Endodermal cell (in vitro differentiated cells): ENCODE results near the gene LYST. TPM values are rescaled to one million over a fixed set of nuclear protein-coding genes. Genes with fewer than 3 reads are reported as not detected.

ENCODE experiments used
- DNase-seq: peaks from one replicate; pipeline ENCODE4 v3.0.0-alpha.2; 2017
- H3K27ac ChIP-seq: 2 replicates; pipeline ENCODE4 v1.5.1; 2013; ENCODE audit warnings: mild to moderate bottlenecking, low read depth, low read length, moderate library complexity
- H3K27me3 ChIP-seq: 2 replicates; pipeline ENCODE4 v1.6.1; 2013; ENCODE audit warnings: mild to moderate bottlenecking, low read length, moderate library complexity; ENCODE audit not compliant: insufficient read depth, control insufficient read depth, poor library complexity, severe bottlenecking
- H3K36me3 ChIP-seq: 2 replicates; pipeline ENCODE4 v1.7.0; 2013; ENCODE audit warnings: mild to moderate bottlenecking, low read length, moderate library complexity; ENCODE audit not compliant: control insufficient read depth, insufficient read depth
- H3K4me1 ChIP-seq: one replicate; pipeline ENCODE4 v1.7.0; 2013; ENCODE audit warnings: low read length; ENCODE audit not compliant: control insufficient read depth, insufficient read depth
- H3K4me3 ChIP-seq: 2 replicates; pipeline ENCODE4 v1.5.1; 2013; ENCODE audit warnings: mild to moderate bottlenecking, low read length, moderate library complexity
- H3K9ac ChIP-seq: 2 replicates; pipeline ENCODE4 v1.6.1; 2013; ENCODE audit warnings: mild to moderate bottlenecking, low read length, moderate library complexity; ENCODE audit not compliant: poor library complexity, severe bottlenecking; ENCODE audit errors: extremely low read depth
- H3K9me3 ChIP-seq: 2 replicates; pipeline ENCODE4 v1.6.1; 2013; ENCODE audit warnings: mild to moderate bottlenecking, low read length, moderate library complexity; ENCODE audit not compliant: control insufficient read depth
- H3K27ac Mint-ChIP-seq: 2 replicates; pipeline ENCODE4 v1.8.0; 2020; ENCODE audit warnings: mixed read lengths
- H3K27me3 Mint-ChIP-seq: 2 replicates; pipeline ENCODE4 v1.8.0; 2021; ENCODE audit warnings: mild to moderate bottlenecking, mixed read lengths; ENCODE audit not compliant: insufficient read depth
- H3K36me3 Mint-ChIP-seq: 2 replicates; pipeline ENCODE4 v1.8.0; 2020; ENCODE audit warnings: low read depth, mixed read lengths
- H3K4me1 Mint-ChIP-seq: 2 replicates; pipeline ENCODE4 v1.8.0; 2020; ENCODE audit warnings: mixed read lengths
- H3K4me3 Mint-ChIP-seq: 2 replicates; pipeline ENCODE4 v1.8.0; 2020; ENCODE audit warnings: mild to moderate bottlenecking, moderate library complexity, mixed read lengths
- H3K9me3 Mint-ChIP-seq: 2 replicates; pipeline ENCODE4 v1.8.0; 2020; ENCODE audit warnings: mild to moderate bottlenecking, mixed read lengths
- CTCF ChIP-seq: fragments of 200-600 bp; sonication (generic); conservative IDR thresholded peaks from 2 replicates; pipeline ENCODE4 v1.5.0; 2021; ENCODE audit warnings: antibody characterized with exemption, mild to moderate bottlenecking
- WGBS, 2 experiments: methylation state at CpG; one replicate each; pipeline versions ENCODE4 v1.1.5 to v1.1.7; 2013; ENCODE audit warnings: missing lambda C conversion rate in 2 of 2, mixed read lengths in 1 of 2; ENCODE audit not compliant: insufficient coverage in 1 of 2, insufficient read length in 1 of 2; 5-methylcytosine and 5-hydroxymethylcytosine counted together
- total RNA-seq, 2 donors: library from RNA; stranded (reverse); fragmentation: NEBNext Ultra II Directional in 1 of 2; extraction: Animal tissue kit (Norgen Biotek cat#: 25700) in 1 of 2; gene quantifications; 2 replicates in 1 of 2; 3 replicates in 1 of 2; pipeline ENCODE4 v1.2.1, GENCODE V29; 2021

LYST gene
- total RNA-seq, 2 donors from 2014 or later: 2.5 to 6.8 TPM

GRCh38 chr1:235908742-235909520 lies 42.2 kb upstream of the LYST start:
- no peaks in the 10 kb centered on the region for H3K4me1 ChIP-seq
- Mint-ChIP-seq H3K27me3 (no peaks in the 10 kb centered on the region), H3K36me3 (no peaks in the 10 kb centered on the region), H3K4me3 (no peak overlapping the region), H3K9me3 (no peaks in the 10 kb centered on the region), H3K4me1 (no peaks in the 10 kb centered on the region), H3K27ac (no peak overlapping the region)
- no peak for DNase-seq
- H3K9me3 ChIP-seq: no peaks in the 10 kb centered on the region
- no peak overlapping the region for H3K4me3 ChIP-seq
- no peak overlapping the region for H3K27ac ChIP-seq
- no peaks in the 10 kb centered on the region for H3K36me3 ChIP-seq
- H3K9ac ChIP-seq: no peak overlapping the region
- TF ChIP-seq CTCF: no peak
- no peaks in the 10 kb centered on the region for H3K27me3 ChIP-seq
- 95 to 97% methylated on average over 6 to 8 of the region's 8 CpGs for WGBS, 2 experiments

GRCh38 chr1:235907897-235908240 lies 41.2 kb upstream of the LYST start:
- Histone ChIP-seq H3K36me3 (no peaks in the 10 kb centered on the region), H3K27me3 (no peaks in the 10 kb centered on the region), H3K27ac (no peak overlapping the region), H3K9me3 (no peaks in the 10 kb centered on the region), H3K4me3 (no peak overlapping the region), H3K4me1 (no peaks in the 10 kb centered on the region), H3K9ac (no peak overlapping the region)
- no peaks in the 10 kb centered on the region for H3K4me1 Mint-ChIP-seq
- no peaks in the 10 kb centered on the region for H3K36me3 Mint-ChIP-seq
- no peak for DNase-seq
- no peak overlapping the region for H3K27ac Mint-ChIP-seq
- WGBS, 2 experiments: 81 to 90% methylated on average over 2 to 3 of the region's 3 CpGs
- H3K9me3 Mint-ChIP-seq: no peaks in the 10 kb centered on the region
- no peak overlapping the region for H3K4me3 Mint-ChIP-seq
- H3K27me3 Mint-ChIP-seq: no peaks in the 10 kb centered on the region
- no peak for TF ChIP-seq CTCF

GRCh38 chr1:235907187-235907896 lies 40.6 kb upstream of the LYST start:
- 91% methylated on average over 11 to 12 of the region's 12 CpGs for WGBS, 2 experiments
- H3K27ac ChIP-seq: no peak overlapping the region
- Mint-ChIP-seq H3K4me1 (no peaks in the 10 kb centered on the region), H3K36me3 (no peaks in the 10 kb centered on the region), H3K9me3 (no peaks in the 10 kb centered on the region), H3K4me3 (no peak overlapping the region), H3K27ac (no peak overlapping the region), H3K27me3 (no peaks in the 10 kb centered on the region)
- TF ChIP-seq CTCF: no peak
- H3K4me1 ChIP-seq: no peaks in the 10 kb centered on the region
- H3K9me3 ChIP-seq: no peaks in the 10 kb centered on the region
- no peaks in the 10 kb centered on the region for H3K27me3 ChIP-seq
- H3K36me3 ChIP-seq: no peaks in the 10 kb centered on the region
- no peak for DNase-seq
- H3K9ac ChIP-seq: no peak overlapping the region
- no peak overlapping the region for H3K4me3 ChIP-seq
